ENCODE results near the gene TRIM62.

DNA sequence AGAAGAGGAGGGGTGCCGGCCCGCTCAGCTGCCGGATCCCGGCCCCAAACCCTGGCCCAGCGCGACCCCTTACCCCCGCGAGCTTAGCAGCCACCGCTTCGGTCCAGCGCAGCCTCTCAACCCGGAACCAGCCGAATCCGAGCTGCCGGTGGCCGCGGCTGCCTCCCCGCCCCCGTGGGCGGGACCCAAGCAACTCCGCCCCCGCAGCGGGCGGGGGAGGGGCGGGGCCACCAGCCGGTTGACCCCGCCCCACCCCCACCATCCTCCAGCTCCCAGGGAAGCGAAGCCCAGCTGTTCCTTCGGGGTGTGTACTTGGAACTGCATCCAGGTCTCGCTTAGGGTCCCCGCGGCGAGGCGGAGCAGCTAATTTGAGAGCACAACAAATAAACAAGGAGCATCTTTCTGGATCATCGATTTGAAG lies at the start of gene TRIM62:
- TF ChIP-seq POLR2AphosphoS5 (IDR thresholded peaks at IDR 0.05; ENCODE audit: low read depth, low read length) (no peak), POLR2A (IDR thresholded peaks at IDR 0.05; ENCODE audit: low read depth, low read length) (no peak), SPI1 (IDR thresholded peaks at IDR 0.05; ENCODE audit: low read depth, low read length) (no peak), TAF1 (IDR thresholded peaks at IDR 0.05; ENCODE audit: low read depth, low read length) (no peak), POU2F2 (IDR thresholded peaks at IDR 0.05; ENCODE audit: low read depth, low read length) (no peak), PAX5 (IDR thresholded peaks at IDR 0.05; ENCODE audit: insufficient read depth, low read length, severe bottlenecking) (no peak)

Data from GM12891 (cell line).